Ascending aorta (tissue), 2 donors: Measurements from ENCODE around the gene NFIA. TPM values are rescaled to one million over a fixed set of nuclear protein-coding genes. Genes with fewer than 3 reads are reported as not detected.
"Not testable (repeated sequence)": the region's sequence is repeated elsewhere in the genome, so short reads cannot be mapped to it uniquely, and the experiment has no call there.

Source experiments
- DNase-seq, 2 donors: peaks; one replicate each; pipeline ENCODE4 v3.0.0-alpha.2; 2019; ENCODE audit warnings: low spot score in 2 of 2
- H3K27ac ChIP-seq, 2 donors: fragments of 200-600 bp; sonication (generic); one replicate each; pipeline ENCODE4 v1.5.1; 2016 to 2017; ENCODE audit warnings: mild to moderate bottlenecking in 1 of 2
- H3K27me3 ChIP-seq: fragments of 200-600 bp; sonication (generic); one replicate; pipeline ENCODE4 v1.5.1; 2017
- H3K36me3 ChIP-seq, 2 donors: fragments of 200-600 bp; sonication (generic); one replicate each; pipeline ENCODE4 v1.5.1; 2016
- H3K4me1 ChIP-seq, 2 donors: fragments of 200-600 bp; sonication (generic); one replicate each; pipeline ENCODE4 v1.5.1; 2016 to 2017; ENCODE audit warnings: mild to moderate bottlenecking in 1 of 2
- H3K4me3 ChIP-seq, 2 donors: fragments of 200-600 bp; sonication (generic); one replicate each; pipeline ENCODE4 v1.5.1; 2016 to 2017; ENCODE audit warnings: mild to moderate bottlenecking in 1 of 2
- H3K9me3 ChIP-seq, 2 donors: fragments of 200-600 bp; sonication (generic); one replicate each; pipeline ENCODE4 v1.5.1; 2016
- CTCF ChIP-seq, 3 experiments: fragments of 200-600 bp in 2 of 3; fragments of 450-650 bp in 1 of 3; sonication (generic) in 2 of 3; IDR thresholded peaks; one replicate each; pipeline ENCODE4 v1.5.1; 2016 to 2019; ENCODE audit warnings: antibody characterized with exemption in 3 of 3, mild to moderate bottlenecking in 1 of 3, moderate library complexity in 1 of 3
- intact Hi-C: fragments of 100-400 bp; cut with DNase I; formaldehyde crosslinking; loops from one replicate; pipeline ENCODE4 v1.15.1; 2023
- total RNA-seq: library from RNA; depleted of rRNA; stranded (reverse); fragments of >200 nt; gene quantifications from one replicate; pipeline ENCODE4 v1.1.0, GENCODE V29; 2016

NFIA gene
- total RNA-seq, 1 donor from 2014 or later, result 52.0 TPM

- H3K27me3 ChIP-seq, result no peaks in the 10 kb centered on the region
- no peak for DNase-seq
- intact Hi-C loops, result no loop called here
- peaks cover 0 to 2% of the 10 kb centered on the region in 2 donors for H3K4me1 ChIP-seq
- H3K36me3 ChIP-seq, result peaks cover 4 to 7% of the 10 kb centered on the region in 2 donors
- no peak overlapping the region for H3K4me3 ChIP-seq
- TF ChIP-seq CTCF (IDR thresholded peaks at IDR 0.05), result no peak
- no peaks in the 10 kb centered on the region for H3K9me3 ChIP-seq
- H3K27ac ChIP-seq, result no peak overlapping the region
These were observed 380.3 kb downstream of the NFIA start for GRCh38 chr1:61462628-61463027.

DNA sequence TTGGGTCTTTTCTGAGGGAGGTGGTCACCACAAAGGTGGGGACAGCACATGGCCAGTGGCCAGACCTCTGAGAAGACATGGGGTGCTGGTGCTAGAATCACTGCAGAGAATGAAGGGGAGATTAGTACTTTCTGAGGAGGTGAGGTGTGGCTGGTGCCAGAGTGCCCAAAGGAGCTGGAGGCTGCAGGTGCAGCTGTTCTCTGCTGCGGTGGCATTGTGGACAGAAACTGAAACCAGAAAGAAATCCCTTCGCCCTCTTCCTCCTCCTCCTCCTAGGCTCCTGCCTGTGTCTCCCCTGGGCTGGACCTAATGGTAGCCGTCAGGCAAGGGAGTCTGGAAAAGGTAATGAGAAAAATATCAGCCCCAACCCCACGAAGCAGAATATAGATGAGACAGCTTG is 380.9 kb downstream of the NFIA start:
- Histone ChIP-seq H3K4me3 (no peak overlapping the region), H3K27ac (no peak overlapping the region), H3K4me1 (no peaks in the 10 kb centered on the region), H3K9me3 (no peaks in the 10 kb centered on the region), H3K27me3 (no peaks in the 10 kb centered on the region), H3K36me3 (peaks cover 4 to 7% of the 10 kb centered on the region in 2 donors)
- no peak for TF ChIP-seq CTCF (IDR thresholded peaks at IDR 0.05)
- no peak for DNase-seq
- intact Hi-C loops, result no loop called here

- H3K27ac ChIP-seq, intact Hi-C loops, H3K27me3 ChIP-seq, H3K4me1 ChIP-seq, H3K36me3 ChIP-seq, DNase-seq, H3K4me3 ChIP-seq, H3K9me3 ChIP-seq: not testable (repeated sequence)
These were observed 385.5 kb downstream of the NFIA start for GRCh38 chr1:61467836-61468235.

GRCh38 chr1:61469365-61469764 is 387.0 kb downstream of the NFIA start:
- Histone ChIP-seq H3K9me3 (no peaks in the 10 kb centered on the region), H3K36me3 (no peaks in the 10 kb centered on the region), H3K27ac (no peak overlapping the region), H3K27me3 (no peaks in the 10 kb centered on the region), H3K4me3 (no peak overlapping the region), H3K4me1 (peaks cover 0 to 9% of the 10 kb centered on the region in 2 donors)
- intact Hi-C loops, result no loop called here
- TF ChIP-seq CTCF (IDR thresholded peaks at IDR 0.05), result no peak
- DNase-seq, result no peak

GRCh38 chr1:61472876-61473275 is 390.5 kb downstream of the NFIA start:
- intact Hi-C loops, result loop anchor here (5.0 kb wide), 2 partner anchors 134 to 379 kb away; no protein-coding TSS in a partner anchor
- no peak overlapping the region for H3K4me3 ChIP-seq
- H3K36me3 ChIP-seq, result no peaks in the 10 kb centered on the region
- peaks cover 0 to 9% of the 10 kb centered on the region in 2 donors for H3K4me1 ChIP-seq
- no peak for DNase-seq
- no peak for TF ChIP-seq CTCF (IDR thresholded peaks at IDR 0.05)
- H3K27ac ChIP-seq, result no peak overlapping the region
- no peaks in the 10 kb centered on the region for H3K27me3 ChIP-seq
- no peaks in the 10 kb centered on the region for H3K9me3 ChIP-seq

- Histone ChIP-seq H3K27me3 (no peaks in the 10 kb centered on the region), H3K4me1 (peaks cover 0 to 9% of the 10 kb centered on the region in 2 donors), H3K36me3 (no peaks in the 10 kb centered on the region), H3K27ac (no peak overlapping the region), H3K9me3 (no peaks in the 10 kb centered on the region), H3K4me3 (no peak overlapping the region)
- TF ChIP-seq CTCF (IDR thresholded peaks at IDR 0.05), result no peak
- intact Hi-C loops, result loop anchor here (5.0 kb wide), 2 partner anchors 133 to 378 kb away; no protein-coding TSS in a partner anchor
- DNase-seq, result no peak
These were observed 392.0 kb downstream of the NFIA start for GRCh38 chr1:61474269-61474817.
